IPS-NIHi11 (cell line): ENCODE data around the gene TSHZ1.

Experiments used
- DNase-seq: peaks from one replicate; pipeline ENCODE4 v3.0.0; 2012; ENCODE audit warnings: mixed read lengths, low spot score

The TSHZ1 gene

GRCh38 chr18:75210274-75211001, at the start of gene TSHZ1:
Gene TSHZ1, plus strand, starts transcription at chr18:75210797. Its CDS starts 1,080 bp downstream, at chr18:75211877.
- peak; percentile 58 for DNase-seq

- no peak for DNase-seq
These were observed 49.2 kb upstream of the TSHZ1 start for GRCh38 chr18:75161256-75162028.

- no peak for DNase-seq
These were observed 48.1 kb upstream of the TSHZ1 start for GRCh38 chr18:75162467-75162866.

GRCh38 chr18:75162978-75163377, 47.6 kb upstream of the TSHZ1 start:
- no peak for DNase-seq

GRCh38 chr18:75163736-75164135, 46.9 kb upstream of the TSHZ1 start:
- DNase-seq: no peak

- no peak for DNase-seq
These were observed 46.1 kb upstream of the TSHZ1 start for GRCh38 chr18:75164479-75164878.

GRCh38 chr18:75165926-75166325, 44.7 kb upstream of the TSHZ1 start:
- no peak for DNase-seq

- DNase-seq: no peak
These were observed 43.5 kb upstream of the TSHZ1 start for GRCh38 chr18:75167137-75167536.

GRCh38 chr18:75167759-75168618, 42.6 kb upstream of the TSHZ1 start:
- DNase-seq: no peak

- DNase-seq: no peak
These were observed 42.0 kb upstream of the TSHZ1 start for GRCh38 chr18:75168619-75169018.

GRCh38 chr18:75169411-75169810, 41.2 kb upstream of the TSHZ1 start:
- DNase-seq: no peak

- no peak for DNase-seq
These were observed 40.4 kb upstream of the TSHZ1 start for GRCh38 chr18:75170022-75170789.

GRCh38 chr18:75170916-75171315, 39.7 kb upstream of the TSHZ1 start:
- DNase-seq: no peak

GRCh38 chr18:75172299-75173124, 38.1 kb upstream of the TSHZ1 start:
- DNase-seq: no peak

GRCh38 chr18:75173125-75173432, 37.5 kb upstream of the TSHZ1 start:
- DNase-seq: no peak

- no peak for DNase-seq
These were observed 36.9 kb upstream of the TSHZ1 start for GRCh38 chr18:75173738-75174137.

- no peak for DNase-seq
These were observed 33.7 kb upstream of the TSHZ1 start for GRCh38 chr18:75176849-75177248.

- DNase-seq: no peak
These were observed 32.2 kb upstream of the TSHZ1 start for GRCh38 chr18:75178376-75178775.

- DNase-seq: no peak
These were observed 30.6 kb upstream of the TSHZ1 start for GRCh38 chr18:75179819-75180600.

GRCh38 chr18:75183524-75183923, 27.1 kb upstream of the TSHZ1 start:
- DNase-seq: peak; percentile 50
